DMS153 treated with DMSO at 0.1 percent for 48 hours (cell line): ENCODE data around the gene MCEMP1.

Experiments
- DNase-seq: peaks from one replicate; lab custom pipeline; 2025; ENCODE audit not compliant: unreplicated experiment; lab: John Stamatoyannopoulos, UW

MCEMP1 gene

GRCh38 chr19:7676854-7677253 is at the start of gene MCEMP1:
TSS of gene MCEMP1 (plus strand) at chr19:7677090. CDS start at chr19:7677121, 31 bp downstream.
- DNase-seq, result no peak

GRCh38 chr19:7627166-7627565 is 49.7 kb upstream of the MCEMP1 start:
- no peak for DNase-seq

- no peak for DNase-seq
These were observed 48.1 kb upstream of the MCEMP1 start for GRCh38 chr19:7628589-7629311.

GRCh38 chr19:7629347-7630054 is 47.4 kb upstream of the MCEMP1 start, which contains the start of the genes PET100 and XAB2:
TSS of gene PET100 (plus strand) at chr19:7629793. CDS start at chr19:7629834, 41 bp downstream.
TSS of gene XAB2 (minus strand) at chr19:7629545. CDS start at chr19:7629527, 18 bp downstream.
- peak; percentile 97 for DNase-seq

GRCh38 chr19:7631577-7631976 is 45.3 kb upstream of the MCEMP1 start:
- no peak for DNase-seq

- DNase-seq, result no peak
These were observed 44.3 kb upstream of the MCEMP1 start for GRCh38 chr19:7632340-7633203.

GRCh38 chr19:7633698-7634097 is 43.2 kb upstream of the MCEMP1 start, which contains the start of gene PCP2:
TSS of gene PCP2 (minus strand) at chr19:7633719. CDS start at chr19:7633457, 262 bp downstream.
- DNase-seq, result no peak

- DNase-seq, result no peak
These were observed 41.2 kb upstream of the MCEMP1 start for GRCh38 chr19:7635670-7636069.

GRCh38 chr19:7636317-7636690 is 40.6 kb upstream of the MCEMP1 start:
- no peak for DNase-seq

- DNase-seq, result peak; percentile 67
These were observed 40.1 kb upstream of the MCEMP1 start, which contains the start of gene STXBP2 for GRCh38 chr19:7636691-7637373. TSS of gene STXBP2 (plus strand) at chr19:7637110. CDS start at chr19:7637150, 40 bp downstream.

GRCh38 chr19:7637374-7638256 is 39.3 kb upstream of the MCEMP1 start:
- no peak for DNase-seq

- DNase-seq, result no peak
These were observed 38.0 kb upstream of the MCEMP1 start for GRCh38 chr19:7638802-7639465.

- DNase-seq, result no peak
These were observed 37.0 kb upstream of the MCEMP1 start for GRCh38 chr19:7639863-7640348.

- DNase-seq, result no peak
These were observed 36.1 kb upstream of the MCEMP1 start for GRCh38 chr19:7640803-7641202.

GRCh38 chr19:7641290-7642276 is 35.3 kb upstream of the MCEMP1 start:
- DNase-seq, result no peak

GRCh38 chr19:7642295-7643030 is 34.4 kb upstream of the MCEMP1 start:
- no peak for DNase-seq

- DNase-seq, result no peak
These were observed 33.9 kb upstream of the MCEMP1 start for GRCh38 chr19:7643031-7643415.
